PC-3 (cell line): ENCODE measurements around the gene NELFA.

Experiments
- CTCF ChIP-seq: fragments of 300-600 bp; sonication (generic); conservative IDR thresholded peaks from 2 replicates; pipeline ENCODE4 v1.5.1; 2017; ENCODE audit warnings: antibody characterized with exemption, low read depth, mild to moderate bottlenecking, low read length
- EZH2 ChIP-seq: fragments of 300-600 bp; sonication (generic); IDR thresholded peaks from one replicate; pipeline ENCODE4 v1.6.1; 2017; ENCODE audit warnings: antibody characterized with exemption, mild to moderate bottlenecking, low read length; ENCODE audit not compliant: unreplicated experiment

- TF ChIP-seq CTCF (no peak), EZH2 (no peak)
Measured at GRCh38 chr4:2006367-2006766, 2.4 kb downstream of the NELFA start.
